ENCODE measurements around the gene NR5A2.

- TF ChIP-seq CTCF (IDR thresholded peaks at IDR 0.05) (no peak), ZFX (IDR thresholded peaks at IDR 0.05; ENCODE audit: borderline replicate concordance) (no peak)
Measured at GRCh38 chr1:199979071-199979470, 48.4 kb upstream of the NR5A2 start.

Measured in 22Rv1 (cell line).